CD4-positive, alpha-beta memory T cell (primary cell): ENCODE data around the gene NPY4R. TPM values are rescaled to one million over a fixed set of nuclear protein-coding genes. Genes with fewer than 3 reads are reported as not detected.
"Not testable (repeated sequence)": the region's sequence is repeated elsewhere in the genome, so short reads cannot be mapped to it uniquely, and the experiment has no call there.

ENCODE experiments used
- CTCF ChIA-PET: fragments of 350-600 bp; sonication (Branson Sonifier 250); formaldehyde crosslinking; loops from one replicate; lab custom pipeline; 2021; ENCODE audit warnings: inconsistent platforms; ENCODE audit not compliant: partially characterized antibody; lab: Charles Lee
- POLR2A ChIA-PET: fragments of 350-600 bp; sonication (Branson Sonifier 250); formaldehyde crosslinking; loops from one replicate; lab custom pipeline; 2021; ENCODE audit not compliant: partially characterized antibody; lab: Charles Lee
- DNase-seq, 5 donors: peaks; one replicate each; pipeline versions ENCODE4 v3.0.0 to v3.0.0-alpha.2; 2020 to 2022; ENCODE audit warnings: mixed read lengths in 1 of 5
- H3K27ac ChIP-seq: one replicate; pipeline ENCODE4 v1.7.0; 2013; ENCODE audit warnings: low read depth, low read length
- H3K27me3 ChIP-seq: 2 replicates; pipeline ENCODE4 v1.7.0; 2013; ENCODE audit warnings: mild to moderate bottlenecking, low read length, moderate library complexity; ENCODE audit not compliant: insufficient read depth
- H3K36me3 ChIP-seq: 2 replicates; pipeline ENCODE4 v1.7.0; 2013; ENCODE audit warnings: mild to moderate bottlenecking, low read length, moderate library complexity; ENCODE audit not compliant: insufficient read depth
- H3K4me1 ChIP-seq: 2 replicates; pipeline ENCODE4 v1.7.0; 2013; ENCODE audit warnings: mild to moderate bottlenecking, low read length, moderate library complexity; ENCODE audit not compliant: insufficient read depth
- H3K4me3 ChIP-seq, 2 donors: one replicate each; pipeline ENCODE4 v1.7.0; 2013; ENCODE audit warnings: low read length in 2 of 2, mild to moderate bottlenecking in 1 of 2
- H3K9me3 ChIP-seq, 2 donors: one replicate each; pipeline ENCODE4 v1.7.0; 2013; ENCODE audit warnings: low read length in 2 of 2, control low read depth in 1 of 2; ENCODE audit not compliant: control insufficient read depth in 1 of 2
- H3K27ac Mint-ChIP-seq, 7 donors: one replicate each; pipeline ENCODE4 v1.8.0; 2020 to 2021; ENCODE audit warnings: mixed read lengths in 7 of 7, mild to moderate bottlenecking in 6 of 7, inconsistent platforms in 3 of 7, moderate library complexity in 3 of 7
- H3K27me3 Mint-ChIP-seq, 2 donors: one replicate each; pipeline ENCODE4 v1.8.0; 2020 to 2021; ENCODE audit warnings: mixed read lengths in 2 of 2
- H3K36me3 Mint-ChIP-seq, 2 donors: one replicate each; pipeline ENCODE4 v1.8.0; 2020 to 2021; ENCODE audit warnings: mixed read lengths in 2 of 2, inconsistent platforms in 1 of 2, mild to moderate bottlenecking in 1 of 2
- H3K4me1 Mint-ChIP-seq, 4 donors: one replicate each; pipeline ENCODE4 v1.8.0; 2020 to 2021; ENCODE audit warnings: mixed read lengths in 4 of 4, mild to moderate bottlenecking in 1 of 4
- H3K4me3 Mint-ChIP-seq, 8 donors: one replicate each; pipeline ENCODE4 v1.8.0; 2020 to 2021; ENCODE audit warnings: mixed read lengths in 8 of 8, mild to moderate bottlenecking in 7 of 8, moderate library complexity in 6 of 8, inconsistent platforms in 3 of 8
- H3K9me3 Mint-ChIP-seq, 8 donors: one replicate each; pipeline ENCODE4 v1.8.0; 2020 to 2021; ENCODE audit warnings: mixed read lengths in 8 of 8, mild to moderate bottlenecking in 5 of 8, inconsistent platforms in 3 of 8, moderate library complexity in 1 of 8
- intact Hi-C: fragments of 100-400 bp; cut with micrococcal nuclease; formaldehyde crosslinking; loops from one replicate; pipeline ENCODE4 v1.15.1; 2023
- polyA plus RNA-seq, 2 donors: library from polyadenylated mRNA; unstranded; fragments of 300-500 nt; fragmentation: Illumina TruSeq; gene quantifications; one replicate each; pipeline ENCODE4 v1.2.3, GENCODE V29; 2021
- total RNA-seq, 2 experiments: library from RNA; stranded (reverse); gene quantifications; one replicate each; pipeline ENCODE4 v1.2.3, GENCODE V29; 2021

The NPY4R gene
- not detected for total RNA-seq
- polyA plus RNA-seq = not detected

- POLR2A ChIA-PET, H3K4me3 ChIP-seq, intact Hi-C loops, H3K4me3 Mint-ChIP-seq, H3K9me3 Mint-ChIP-seq, H3K27ac ChIP-seq, H3K4me1 Mint-ChIP-seq, H3K27me3 ChIP-seq, H3K4me1 ChIP-seq, H3K36me3 Mint-ChIP-seq, H3K27me3 Mint-ChIP-seq, H3K27ac Mint-ChIP-seq, H3K36me3 ChIP-seq, DNase-seq, H3K9me3 ChIP-seq, CTCF ChIA-PET: not testable (repeated sequence)
Observed at GRCh38 chr10:46465765-46466164, at the start of gene NPY4R. Gene NPY4R, minus strand, starts transcription at chr10:46465958. Its CDS starts 3,323 bp downstream, at chr10:46462635.

GRCh38 chr10:46515366-46515765, 49.6 kb upstream of the NPY4R start:
- Histone ChIP-seq H3K27me3 (no peaks in the 10 kb centered on the region), H3K27ac (no peak overlapping the region), H3K4me1 (no peaks in the 10 kb centered on the region), H3K9me3 (no peaks in the 10 kb centered on the region), H3K4me3 (no peak overlapping the region), H3K36me3 (no peaks in the 10 kb centered on the region)
- ChIA-PET POLR2A (no interaction called here), CTCF (no interaction called here)
- no peak for DNase-seq
- no peaks in the 10 kb centered on the region for H3K27me3 Mint-ChIP-seq
- H3K4me3 Mint-ChIP-seq = no peak overlapping the region
- no peak overlapping the region for H3K27ac Mint-ChIP-seq
- no peaks in the 10 kb centered on the region for H3K36me3 Mint-ChIP-seq
- intact Hi-C loops = no loop called here
- no peaks in the 10 kb centered on the region for H3K9me3 Mint-ChIP-seq
- H3K4me1 Mint-ChIP-seq = no peaks in the 10 kb centered on the region

GRCh38 chr10:46514899-46515298, 49.1 kb upstream of the NPY4R start:
- Mint-ChIP-seq H3K4me3 (no peak overlapping the region), H3K27me3 (no peaks in the 10 kb centered on the region), H3K36me3 (no peaks in the 10 kb centered on the region), H3K27ac (no peak overlapping the region), H3K9me3 (no peaks in the 10 kb centered on the region), H3K4me1 (no peaks in the 10 kb centered on the region)
- no peak for DNase-seq
- CTCF ChIA-PET = no interaction called here
- H3K36me3 ChIP-seq = no peaks in the 10 kb centered on the region
- no peaks in the 10 kb centered on the region for H3K4me1 ChIP-seq
- intact Hi-C loops = no loop called here
- no peak overlapping the region for H3K27ac ChIP-seq
- no peaks in the 10 kb centered on the region for H3K27me3 ChIP-seq
- no peak overlapping the region for H3K4me3 ChIP-seq
- no peaks in the 10 kb centered on the region for H3K9me3 ChIP-seq
- POLR2A ChIA-PET = no interaction called here

- no peaks in the 10 kb centered on the region for H3K27me3 ChIP-seq
- no peak overlapping the region for H3K4me3 Mint-ChIP-seq
- DNase-seq = peak in 1 of 5 donors; percentile 11
- no peaks in the 10 kb centered on the region for H3K9me3 ChIP-seq
- H3K27me3 Mint-ChIP-seq = no peaks in the 10 kb centered on the region
- H3K27ac ChIP-seq = no peak overlapping the region
- H3K36me3 ChIP-seq = no peaks in the 10 kb centered on the region
- CTCF ChIA-PET = no interaction called here
- no peak overlapping the region for H3K4me3 ChIP-seq
- H3K9me3 Mint-ChIP-seq = no peaks in the 10 kb centered on the region
- H3K36me3 Mint-ChIP-seq = no peaks in the 10 kb centered on the region
- intact Hi-C loops = no loop called here
- POLR2A ChIA-PET = no interaction called here
- no peaks in the 10 kb centered on the region for H3K4me1 Mint-ChIP-seq
- no peak overlapping the region for H3K27ac Mint-ChIP-seq
- no peaks in the 10 kb centered on the region for H3K4me1 ChIP-seq
Observed at GRCh38 chr10:46514431-46514861, 48.7 kb upstream of the NPY4R start.

GRCh38 chr10:46513333-46513732, 47.6 kb upstream of the NPY4R start:
- H3K9me3 ChIP-seq, intact Hi-C loops, H3K27ac Mint-ChIP-seq, H3K27me3 Mint-ChIP-seq, H3K4me3 Mint-ChIP-seq, H3K27ac ChIP-seq, POLR2A ChIA-PET, H3K4me1 ChIP-seq, H3K4me3 ChIP-seq, H3K4me1 Mint-ChIP-seq, H3K36me3 ChIP-seq, DNase-seq, H3K9me3 Mint-ChIP-seq, H3K36me3 Mint-ChIP-seq, CTCF ChIA-PET, H3K27me3 ChIP-seq: not testable (repeated sequence)

- H3K4me1 ChIP-seq, H3K4me3 Mint-ChIP-seq, H3K4me3 ChIP-seq, intact Hi-C loops, CTCF ChIA-PET, H3K27ac ChIP-seq, H3K27me3 ChIP-seq, DNase-seq, POLR2A ChIA-PET, H3K9me3 ChIP-seq, H3K27me3 Mint-ChIP-seq, H3K4me1 Mint-ChIP-seq, H3K9me3 Mint-ChIP-seq, H3K27ac Mint-ChIP-seq, H3K36me3 ChIP-seq, H3K36me3 Mint-ChIP-seq: not testable (repeated sequence)
Observed at GRCh38 chr10:46512725-46513124, 47.0 kb upstream of the NPY4R start.

- POLR2A ChIA-PET, H3K9me3 ChIP-seq, DNase-seq, CTCF ChIA-PET, H3K36me3 Mint-ChIP-seq, H3K4me3 Mint-ChIP-seq, H3K27me3 Mint-ChIP-seq, H3K27ac ChIP-seq, H3K4me1 ChIP-seq, H3K9me3 Mint-ChIP-seq, H3K27me3 ChIP-seq, H3K27ac Mint-ChIP-seq, H3K4me3 ChIP-seq, H3K4me1 Mint-ChIP-seq, intact Hi-C loops, H3K36me3 ChIP-seq: not testable (repeated sequence)
Observed at GRCh38 chr10:46512002-46512401, 46.2 kb upstream of the NPY4R start.

- DNase-seq, H3K36me3 Mint-ChIP-seq, H3K9me3 Mint-ChIP-seq, CTCF ChIA-PET, H3K27me3 ChIP-seq, H3K4me3 Mint-ChIP-seq, H3K9me3 ChIP-seq, POLR2A ChIA-PET, H3K4me3 ChIP-seq, H3K27ac Mint-ChIP-seq, H3K36me3 ChIP-seq, H3K27me3 Mint-ChIP-seq, H3K4me1 Mint-ChIP-seq, H3K4me1 ChIP-seq, H3K27ac ChIP-seq, intact Hi-C loops: not testable (repeated sequence)
Observed at GRCh38 chr10:46499990-46500389, 34.2 kb upstream of the NPY4R start.
